ENCODE data around the gene SDE2. TPM values are rescaled to one million over a fixed set of nuclear protein-coding genes. Genes with fewer than 3 reads are reported as not detected.
"Not testable (repeated sequence)": the region's sequence is repeated elsewhere in the genome, so short reads cannot be mapped to it uniquely, and the experiment has no call there.

Gene SDE2
- total and polyA plus RNA-seq, 10 donors = 4.6 to 23.6 (median 20.9) TPM

- Histone ChIP-seq H3K9me3 (no peaks in the 10 kb centered on the region), H3K27ac (peak overlapping the region; percentile 75 to 98 (median 98)), H3K4me3 (peak overlapping the region in 2 of 8 donors; percentile 4 to 57), H3K36me3 (peaks cover 0 to 4% (median 0%) of the 10 kb centered on the region in 6 donors), H3K4me1 (peaks cover 40 to 72% (median 55%) of the 10 kb centered on the region in 6 donors), H3K27me3 (replicated peaks in 1 of 7) (no peaks in the 10 kb centered on the region)
- WGBS, 5 donors = 15 to 21% (median 16%) methylated on average over 9 of the region's 9 CpGs
- TF ChIP-seq POLR2AphosphoS5 (IDR thresholded peaks at IDR 0.05) (peak in 1 of 3 donors; percentile 89), POLR2A (IDR thresholded peaks at IDR 0.05) (no peak), CTCF (IDR thresholded peaks at IDR 0.05 in 8 of 11, conservative IDR thresholded peaks at IDR 0.05 in 3 of 11) (peak in 2 of 11 experiments; percentile 4 to 15)
- intact Hi-C loops (cut with DNase I; ENCODE audit: low total_unique reads) = no loop called here
- DNase-seq = peak; percentile 90
Observed at GRCh38 chr1:226001963-226002666, 3.0 kb upstream of the SDE2 start.

GRCh38 chr1:226001088-226001487 is 1.9 kb upstream of the SDE2 start:
- intact Hi-C loops (cut with DNase I; ENCODE audit: low total_unique reads) = no loop called here
- DNase-seq = no peak
- peaks cover 0 to 5% (median 0%) of the 10 kb centered on the region in 6 donors for H3K36me3 ChIP-seq
- no peaks in the 10 kb centered on the region for H3K9me3 ChIP-seq
- H3K4me1 ChIP-seq = peaks cover 50 to 82% (median 65%) of the 10 kb centered on the region in 6 donors
- WGBS, 5 donors = 76 to 91% (median 79%) methylated on average over 8 of the region's 8 CpGs
- peak overlapping the region in 7 of 8 donors; percentile 95 to 98 (median 98) for H3K27ac ChIP-seq
- H3K4me3 ChIP-seq = peak overlapping the region in 1 of 8 donors; percentile 57
- no peaks in the 10 kb centered on the region for H3K27me3 ChIP-seq (replicated peaks in 1 of 7)
- TF ChIP-seq CTCF (IDR thresholded peaks at IDR 0.05 in 8 of 11, conservative IDR thresholded peaks at IDR 0.05 in 3 of 11) (no peak), POLR2AphosphoS5 (IDR thresholded peaks at IDR 0.05) (no peak), POLR2A (IDR thresholded peaks at IDR 0.05) (no peak)

- H3K9me3 ChIP-seq; intact Hi-C loops (cut with DNase I; ENCODE audit: low total_unique reads); DNase-seq; H3K36me3 ChIP-seq; H3K27me3 ChIP-seq (replicated peaks in 1 of 7): not testable (repeated sequence)
- Histone ChIP-seq H3K4me1 (peaks cover 55 to 87% (median 70%) of the 10 kb centered on the region in 6 donors), H3K4me3 (peak overlapping the region in 2 of 8 donors; percentile 78 to 80), H3K27ac (peak overlapping the region; percentile 93 to 98 (median 98))
- WGBS, 5 donors = 72 to 85% (median 76%) methylated on average over 21 of the region's 21 CpGs
Observed at GRCh38 chr1:226000493-226001081, 1.4 kb upstream of the SDE2 start.

- H3K4me1 ChIP-seq = peaks cover 56 to 94% (median 77%) of the 10 kb centered on the region in 6 donors
- peak overlapping the region; percentile 20 to 80 (median 74) for H3K4me3 ChIP-seq
- H3K9me3 ChIP-seq = no peaks in the 10 kb centered on the region
- DNase-seq = no peak
- H3K36me3 ChIP-seq = peaks cover 0 to 13% (median 4%) of the 10 kb centered on the region in 6 donors
- intact Hi-C loops (cut with DNase I; ENCODE audit: low total_unique reads) = no loop called here
- no peak for TF ChIP-seq CTCF (IDR thresholded peaks at IDR 0.05 in 8 of 11, conservative IDR thresholded peaks at IDR 0.05 in 3 of 11)
- TF ChIP-seq POLR2AphosphoS5 (IDR thresholded peaks at IDR 0.05) = no peak
- TF ChIP-seq POLR2A (IDR thresholded peaks at IDR 0.05) = no peak
- H3K27ac ChIP-seq = peak overlapping the region; percentile 93 to 98 (median 98)
- no peaks in the 10 kb centered on the region for H3K27me3 ChIP-seq (replicated peaks in 1 of 7)
- 4 to 11% (median 7%) methylated on average over 10 of the region's 10 CpGs for WGBS, 5 donors
Observed at GRCh38 chr1:225999912-226000337, 782 bp upstream of the SDE2 start.
